ENCODE results near the gene MYH6.

DNA sequence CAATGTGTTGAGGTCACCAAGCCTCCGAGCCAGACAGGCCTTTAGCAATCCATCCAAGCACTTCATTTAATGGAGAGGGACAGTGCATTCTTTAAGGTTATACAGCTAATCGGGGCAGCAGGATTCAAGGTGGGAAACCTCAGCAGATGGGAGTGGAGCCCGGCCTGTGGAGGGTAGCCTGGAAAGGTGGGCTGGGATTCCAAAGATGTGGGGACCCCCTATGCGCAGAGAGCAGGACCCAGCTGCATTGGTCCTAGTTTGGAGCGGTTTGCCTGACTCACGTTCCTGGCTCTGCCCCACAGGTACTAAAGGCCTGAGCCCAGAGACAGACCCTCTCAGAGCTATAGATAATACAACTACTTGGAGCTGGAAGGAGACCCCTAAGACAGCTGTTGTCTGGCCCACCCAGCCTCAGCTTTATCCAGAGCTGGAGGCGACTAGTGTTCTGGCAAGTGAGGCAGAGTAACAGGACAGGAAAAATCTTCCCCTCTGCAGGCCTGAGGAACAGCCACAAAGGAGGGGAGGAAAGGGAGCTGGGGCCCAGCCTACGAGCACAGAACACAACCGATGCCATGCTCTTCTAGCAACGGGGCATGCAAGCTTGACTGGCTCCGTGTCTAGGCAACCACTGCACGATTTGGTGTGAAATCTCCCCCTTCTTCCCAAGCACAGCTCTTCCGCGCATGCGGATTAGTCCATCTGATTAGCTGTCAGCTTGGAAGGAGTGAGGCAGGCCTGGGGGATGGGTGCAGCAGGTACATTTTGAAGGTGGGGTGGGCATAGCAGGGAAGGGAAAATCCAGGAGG is 28.5 kb upstream of the MYH6 start:
- TF ChIP-seq POLR2A (IDR thresholded peaks at IDR 0.05) (no peak), CTCF (IDR thresholded peaks at IDR 0.05) (no peak)

All from esophagus squamous epithelium (tissue), 4 donors.